NCI-H187 (cell line): ENCODE data around the gene CDH4.

ENCODE experiments used
- DNase-seq, 2 experiments: peaks; one replicate each; lab custom pipeline; 2025; lab: John Stamatoyannopoulos, UW

Gene CDH4

GRCh38 chr20:61284752-61285151, 32.7 kb downstream of the CDH4 start:
- DNase-seq, result no peak

GRCh38 chr20:61285152-61285645, 33.1 kb downstream of the CDH4 start:
- no peak for DNase-seq

- DNase-seq, result no peak
These were observed 33.6 kb downstream of the CDH4 start for GRCh38 chr20:61285691-61286090.

- DNase-seq, result no peak
These were observed 35.7 kb downstream of the CDH4 start for GRCh38 chr20:61287583-61288275.

GRCh38 chr20:61288331-61288784, 36.3 kb downstream of the CDH4 start:
- no peak for DNase-seq

GRCh38 chr20:61289166-61289565, 37.1 kb downstream of the CDH4 start:
- no peak for DNase-seq

GRCh38 chr20:61290721-61291120, 38.7 kb downstream of the CDH4 start:
- no peak for DNase-seq

GRCh38 chr20:61291166-61291829, 39.2 kb downstream of the CDH4 start:
- no peak for DNase-seq

GRCh38 chr20:61292391-61292790, 40.3 kb downstream of the CDH4 start:
- DNase-seq, result no peak

- no peak for DNase-seq
These were observed 41.0 kb downstream of the CDH4 start for GRCh38 chr20:61292821-61293612.

GRCh38 chr20:61293951-61294350, 41.9 kb downstream of the CDH4 start:
- DNase-seq, result no peak

GRCh38 chr20:61295249-61295648, 43.2 kb downstream of the CDH4 start:
- DNase-seq, result no peak

- no peak for DNase-seq
These were observed 43.9 kb downstream of the CDH4 start for GRCh38 chr20:61295682-61296628.

- DNase-seq, result no peak
These were observed 44.6 kb downstream of the CDH4 start for GRCh38 chr20:61296629-61297019.

- DNase-seq, result no peak
These were observed 45.4 kb downstream of the CDH4 start for GRCh38 chr20:61297491-61297890.

GRCh38 chr20:61297986-61298385, 45.9 kb downstream of the CDH4 start:
- DNase-seq, result no peak

GRCh38 chr20:61298661-61299060, 46.6 kb downstream of the CDH4 start:
- DNase-seq, result no peak

GRCh38 chr20:61299104-61299503, 47.0 kb downstream of the CDH4 start:
- DNase-seq, result no peak

GRCh38 chr20:61299618-61300017, 47.6 kb downstream of the CDH4 start:
- DNase-seq, result peak in 1 of 2 experiments; percentile 27

- no peak for DNase-seq
These were observed 48.2 kb downstream of the CDH4 start for GRCh38 chr20:61300293-61300692.

GRCh38 chr20:61300709-61301108, 48.6 kb downstream of the CDH4 start:
- DNase-seq, result no peak
